Activated CD4-positive, CD25-positive, alpha-beta regulatory T cell treated with anti-CD3 and anti-CD28 coated beads, Interleukin-2, amount 50 U/mL, for 24 hours (primary cell): ENCODE data around the gene ISLR.
A peak's percentile ranks its signal among the peaks of the same experiment; 100 is the strongest.

Experiments used
- ATAC-seq, 2 donors: fragments of 150-1000 bp; cut with Tn5 transposase; one replicate each; pipeline ENCODE4 v1.10.0; 2021; ENCODE audit warnings: mild to moderate bottlenecking in 1 of 2, moderate library complexity in 1 of 2

The ISLR gene

DNA sequence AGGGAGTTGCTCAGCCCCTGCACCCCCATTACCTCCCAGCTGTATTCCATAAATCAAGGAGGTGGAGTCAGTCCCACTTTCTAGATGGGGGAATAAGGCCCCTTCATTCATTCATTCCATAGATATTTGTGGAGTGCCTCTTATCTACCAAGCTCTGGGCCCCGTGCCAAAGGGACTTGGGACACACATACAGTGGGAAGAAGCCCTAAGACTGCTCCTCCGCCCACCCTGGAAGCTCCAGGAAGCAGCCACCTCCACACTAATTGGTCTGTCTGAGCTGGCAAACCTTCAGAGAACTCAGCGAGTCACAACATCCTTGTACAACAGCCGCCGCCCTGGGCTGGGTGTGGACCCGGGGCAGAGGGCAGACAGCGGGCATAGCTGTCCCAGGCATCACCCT lies 22.7 kb downstream of the ISLR start:
- ATAC-seq, result no peak

DNA sequence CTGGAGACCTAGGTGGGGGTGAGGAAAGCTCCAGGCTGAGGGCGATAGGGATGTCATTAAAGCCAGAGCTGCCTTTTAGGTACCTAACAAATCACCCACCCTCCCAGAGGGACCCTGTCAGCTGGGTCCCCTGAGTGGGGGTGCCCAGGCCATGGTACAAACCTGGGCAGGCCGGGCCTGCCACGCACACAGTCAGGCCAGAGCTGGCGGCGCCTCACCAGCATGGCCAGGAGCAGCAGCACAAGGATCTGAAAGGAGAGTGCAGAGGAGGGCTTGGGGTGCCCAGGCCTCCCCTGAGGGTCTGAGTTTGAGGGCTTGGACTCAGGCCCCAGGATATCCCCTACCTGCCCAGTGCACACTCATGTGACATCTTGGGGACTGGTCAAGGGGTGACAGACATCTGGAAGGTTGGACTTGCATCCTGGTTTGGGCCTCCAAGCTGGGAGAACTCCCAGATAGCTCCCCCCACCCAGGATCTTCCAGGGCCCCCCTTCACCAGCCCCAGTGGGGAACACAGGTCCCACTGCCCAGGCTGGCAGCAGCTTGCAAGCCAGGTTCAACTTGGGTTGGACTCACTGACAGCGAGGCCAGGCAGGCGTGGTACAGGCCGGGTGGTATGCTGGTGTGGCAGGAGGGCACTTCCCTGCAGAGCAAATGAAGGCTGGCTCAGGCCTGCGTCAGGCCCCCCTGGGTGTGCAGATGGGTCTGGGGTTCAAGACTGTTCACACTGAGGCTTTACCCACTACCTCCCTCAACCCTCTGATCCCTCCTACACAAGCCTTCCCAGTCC lies 23.9 kb downstream of the ISLR start:
- ATAC-seq, result no peak

DNA sequence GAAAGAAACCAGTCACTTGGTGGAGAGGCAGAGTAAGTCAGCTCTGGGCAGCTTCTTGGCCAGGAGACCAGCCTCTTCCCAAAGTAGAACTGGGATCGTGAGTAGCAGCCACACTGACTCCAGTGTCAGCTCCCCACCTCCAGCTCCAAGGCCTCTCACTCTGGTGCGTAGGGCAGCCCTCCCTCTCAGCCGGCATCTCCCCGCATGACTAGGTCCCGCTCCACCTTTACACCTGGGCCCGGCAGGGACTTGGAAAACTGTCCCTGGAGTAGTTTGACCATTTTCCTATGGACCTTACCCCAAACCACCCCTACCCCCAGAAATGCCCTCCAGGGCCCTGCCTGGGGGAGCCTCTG lies 25.8 kb downstream of the ISLR start:
- ATAC-seq, result no peak

DNA sequence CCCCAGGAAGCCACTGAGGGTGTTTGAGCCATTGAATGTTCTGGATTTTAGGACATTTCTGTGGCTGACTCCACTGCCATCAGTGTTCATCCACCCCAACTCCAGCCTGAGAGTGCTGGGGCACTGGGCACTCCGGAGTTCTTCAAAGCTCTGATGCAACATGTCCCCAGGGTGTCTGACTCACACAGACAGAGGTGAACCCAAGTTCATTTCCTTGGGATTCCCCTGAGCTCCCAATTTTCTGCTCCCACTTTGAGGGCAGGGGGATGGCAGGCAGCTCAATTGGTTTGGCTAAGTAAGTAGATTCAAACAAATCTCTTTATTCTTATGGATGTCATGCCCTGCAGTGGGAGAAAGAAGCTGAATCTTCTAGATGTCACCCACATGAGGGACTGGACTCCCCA lies 26.9 kb downstream of the ISLR start:
- no peak for ATAC-seq

DNA sequence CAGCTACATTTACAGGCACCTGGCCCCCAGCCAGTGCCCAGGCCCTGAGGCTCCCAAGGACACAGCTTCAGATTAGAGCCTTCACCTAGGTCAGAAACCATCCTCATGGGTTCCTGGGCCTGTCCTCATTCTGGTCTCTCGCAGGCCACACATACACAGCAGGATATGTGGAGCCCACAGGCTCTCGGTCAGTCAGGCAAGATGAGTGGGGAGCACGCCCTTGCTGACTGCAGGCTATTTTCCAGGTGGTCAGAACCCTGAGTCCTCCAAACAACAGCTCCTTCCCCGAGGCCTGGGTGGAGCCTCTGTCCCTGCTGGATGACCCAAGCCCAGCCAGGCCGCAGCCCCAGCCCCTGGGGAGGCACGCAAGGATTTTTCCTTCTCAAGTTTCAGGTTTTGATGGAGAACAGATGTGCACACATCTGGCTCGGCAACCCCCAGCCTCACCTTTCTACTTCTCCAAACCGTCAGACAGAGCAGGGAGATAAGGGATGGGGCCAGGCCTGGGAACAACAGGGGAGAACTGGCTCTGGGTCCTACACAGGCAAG lies 27.4 kb downstream of the ISLR start:
- ATAC-seq, result no peak

DNA sequence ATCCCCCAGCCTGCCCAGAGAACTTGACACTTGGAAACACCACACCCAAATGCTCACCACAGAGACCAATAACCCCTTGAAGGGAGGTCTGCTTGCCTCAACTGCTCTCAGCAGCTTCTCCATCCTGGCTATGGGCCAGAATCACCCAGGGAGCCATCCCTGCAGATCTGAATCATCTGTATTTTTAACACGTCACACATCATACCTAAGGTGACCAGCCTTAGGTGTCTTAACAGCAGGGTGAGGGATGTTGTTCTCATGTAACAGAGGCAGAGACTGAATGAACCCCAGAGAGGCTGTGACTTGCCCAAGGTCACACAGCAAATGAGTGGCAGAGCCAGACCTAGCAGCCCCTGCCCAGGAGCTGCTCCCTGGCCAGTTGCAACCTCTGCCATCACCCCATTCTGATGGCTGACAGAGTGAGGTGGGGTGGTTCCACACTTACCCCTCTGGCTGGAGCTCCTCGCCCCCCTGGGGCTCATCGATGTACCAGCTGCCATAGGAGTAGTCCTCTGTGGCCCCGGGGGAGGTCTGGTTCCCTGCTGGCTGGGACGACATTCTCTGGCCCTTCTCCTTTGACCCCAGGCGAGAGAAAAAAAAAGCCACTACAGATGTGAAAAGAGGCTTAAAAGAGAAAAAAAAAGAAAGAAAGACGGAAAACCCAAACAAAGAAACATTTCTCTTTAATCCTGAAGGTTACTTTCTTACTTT lies 28.4 kb downstream of the ISLR start:
- ATAC-seq, result no peak

DNA sequence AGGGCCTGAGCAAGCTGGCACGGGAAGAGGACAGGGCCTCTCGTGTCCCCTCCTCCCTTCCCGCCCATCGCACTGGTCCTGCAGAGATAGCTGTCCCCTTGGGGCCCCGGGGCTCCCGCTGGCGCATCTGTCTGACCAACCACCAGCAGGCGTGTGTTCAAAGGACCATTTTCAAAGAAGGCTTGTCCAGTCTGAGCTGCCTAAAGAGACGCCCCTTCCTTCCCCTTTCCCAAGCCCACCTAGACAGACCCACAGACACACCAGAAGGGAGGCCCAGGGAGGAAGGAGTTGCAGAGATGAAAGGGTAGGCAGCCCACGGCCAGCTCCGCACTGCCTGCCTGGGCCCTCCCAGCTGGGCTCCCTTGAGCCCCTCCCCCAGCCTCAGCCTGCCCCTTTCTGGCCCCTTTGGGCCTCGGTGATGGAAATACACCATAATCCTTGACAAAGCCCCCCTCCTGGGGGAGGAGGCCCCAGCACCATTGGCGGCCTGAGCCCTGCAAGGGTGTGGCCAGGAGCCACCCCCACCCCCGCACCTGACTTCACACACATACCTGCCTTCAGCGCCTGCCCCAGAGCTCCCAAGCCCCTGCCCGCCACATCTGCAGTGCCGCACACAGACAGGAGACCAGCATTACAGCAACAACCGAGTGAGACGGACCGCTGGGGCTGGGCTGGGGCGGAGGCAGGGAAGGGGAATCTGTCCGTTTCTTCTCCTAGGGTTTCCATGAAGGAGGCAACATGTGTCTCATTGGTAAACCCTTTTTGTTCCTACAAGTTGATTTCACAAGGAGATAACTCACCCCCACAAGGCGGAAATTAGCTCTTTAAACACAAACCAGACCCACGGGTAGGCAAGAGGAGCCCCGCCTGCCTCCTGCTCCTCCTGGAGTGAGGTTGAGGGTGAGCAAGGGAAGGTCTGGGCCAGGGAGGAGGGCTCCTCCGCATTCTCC lies 29.2 kb downstream of the ISLR start, which contains the start of gene STRA6:
TSS of gene STRA6 (minus strand) at position 336 of the 950 bp plus-strand sequence. CDS start 520 bp downstream, outside the sequence.
- ATAC-seq, result peak in 1 of 2 donors; percentile 23

DNA sequence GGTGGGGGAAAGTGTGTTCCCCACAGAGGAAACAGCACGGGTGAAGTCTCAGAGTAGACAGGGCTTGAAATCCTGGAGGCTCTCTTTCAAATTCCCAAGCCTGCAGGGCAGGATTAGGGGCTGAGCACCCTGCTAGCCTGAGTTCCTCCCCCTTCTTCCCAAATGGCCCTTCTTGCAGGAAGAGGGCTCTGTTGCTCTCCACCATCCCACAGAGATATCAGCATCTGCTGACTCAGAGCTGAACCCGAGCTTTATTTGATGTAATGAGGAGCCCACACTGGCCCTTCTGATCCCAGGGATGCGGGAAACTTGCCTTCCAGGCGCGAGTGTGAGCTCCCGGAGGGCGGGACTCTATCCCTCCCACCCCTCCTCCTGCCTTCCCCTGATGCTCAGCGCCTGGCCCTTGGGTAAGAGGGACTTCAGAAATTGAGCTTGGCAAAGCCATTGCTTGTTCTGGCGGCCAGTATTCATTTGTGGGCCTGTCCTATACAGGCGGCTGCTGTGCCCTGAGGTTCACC lies 30.5 kb downstream of the ISLR start:
- no peak for ATAC-seq

DNA sequence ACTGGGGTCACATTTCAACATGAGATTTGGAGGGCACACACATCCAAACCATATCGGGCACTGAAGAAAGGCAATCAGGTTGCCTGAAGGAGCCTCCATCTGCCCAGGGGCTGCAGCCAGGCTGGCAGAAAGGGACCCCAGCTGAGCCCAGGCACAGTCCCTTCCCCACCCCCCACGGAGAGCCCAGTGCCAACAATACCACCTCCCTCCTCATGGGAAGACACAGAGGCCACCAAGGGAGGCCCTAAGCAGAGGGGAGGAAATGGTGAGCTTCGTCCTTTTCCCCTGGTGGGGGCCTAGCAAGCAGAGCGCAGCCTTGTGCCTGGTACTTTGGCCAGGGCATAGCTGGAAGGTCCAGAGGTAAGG lies 32.1 kb downstream of the ISLR start:
- no peak for ATAC-seq

DNA sequence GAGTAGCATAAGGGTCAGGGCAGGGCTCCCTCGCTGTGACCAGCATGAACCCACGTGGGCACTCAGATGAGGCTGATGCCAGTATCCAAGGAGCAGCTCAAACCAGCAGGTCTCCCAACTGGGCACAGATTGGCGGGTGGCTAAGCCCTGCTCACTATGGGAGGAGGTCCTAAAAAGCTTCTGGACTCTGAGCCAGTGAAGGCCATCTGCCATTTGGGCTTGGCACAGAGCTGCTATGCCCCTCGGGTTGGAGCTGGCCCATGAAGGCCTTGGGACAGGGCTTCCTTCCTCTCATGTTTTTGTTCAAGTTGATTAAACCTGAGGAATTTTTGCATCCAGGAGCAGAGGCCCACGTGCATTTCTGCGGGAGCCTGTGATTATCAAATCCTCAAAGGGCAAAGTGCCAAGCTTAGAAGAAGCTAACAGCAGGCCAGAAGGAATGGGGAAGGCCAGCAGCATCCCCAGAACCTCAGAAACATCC lies 33.3 kb downstream of the ISLR start:
- ATAC-seq, result no peak

DNA sequence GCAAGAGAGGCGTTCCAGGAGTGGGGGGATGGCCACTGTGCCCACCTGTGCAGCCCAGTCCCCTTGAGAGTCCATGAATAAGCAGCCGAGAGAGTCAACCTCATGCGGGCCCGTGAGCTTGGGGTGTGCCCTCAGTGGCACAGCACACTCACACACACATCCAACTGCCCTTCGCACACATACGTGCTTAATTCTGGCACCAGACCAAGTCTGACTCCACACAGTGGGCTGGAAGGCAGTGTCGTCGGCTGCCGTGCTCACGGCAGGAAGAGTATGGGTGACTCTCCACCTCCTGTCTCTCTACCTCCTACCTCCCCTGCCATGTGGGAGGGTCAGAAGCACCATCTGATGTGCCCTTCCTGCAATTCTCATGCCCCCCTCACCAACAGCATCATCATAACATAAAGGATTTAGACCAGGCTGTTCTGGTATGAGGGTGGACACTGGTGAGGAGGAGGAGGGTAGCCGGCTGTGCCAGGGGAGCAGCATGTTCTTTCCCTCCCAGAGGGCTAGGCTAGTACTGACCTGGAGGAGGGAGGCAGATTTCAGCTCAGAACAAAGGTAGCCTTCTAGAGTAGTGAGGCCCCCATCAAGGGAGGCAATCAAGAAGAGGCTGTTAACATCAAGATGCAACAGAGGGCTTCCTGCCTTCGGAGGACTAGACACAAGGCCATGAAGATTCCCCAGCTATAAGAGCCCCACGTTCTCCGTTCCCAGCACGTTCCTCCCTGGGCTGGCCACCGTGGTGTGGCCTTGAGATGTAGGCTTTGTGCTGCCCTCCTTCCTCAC lies 34.3 kb downstream of the ISLR start:
- ATAC-seq, result no peak

DNA sequence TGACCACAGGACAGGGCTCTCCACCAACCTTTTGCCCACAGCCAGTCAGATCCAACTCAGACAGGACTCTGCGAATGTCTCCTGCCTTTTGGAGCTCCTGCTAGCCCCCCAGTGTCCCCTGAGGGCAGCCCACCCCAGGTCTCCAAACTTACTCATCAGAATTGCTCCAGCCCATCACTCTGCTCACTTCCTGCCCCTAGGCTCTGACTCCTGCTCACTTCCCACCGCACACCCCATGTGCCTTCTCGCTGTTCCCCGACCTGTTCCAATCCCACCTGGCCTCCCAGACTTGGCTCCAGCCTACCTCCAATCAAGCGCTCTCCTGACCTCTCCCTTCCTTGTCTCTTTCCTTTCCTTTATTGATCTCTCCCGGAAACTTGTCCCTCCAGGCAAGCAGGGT lies 35.0 kb downstream of the ISLR start:
- ATAC-seq, result no peak

DNA sequence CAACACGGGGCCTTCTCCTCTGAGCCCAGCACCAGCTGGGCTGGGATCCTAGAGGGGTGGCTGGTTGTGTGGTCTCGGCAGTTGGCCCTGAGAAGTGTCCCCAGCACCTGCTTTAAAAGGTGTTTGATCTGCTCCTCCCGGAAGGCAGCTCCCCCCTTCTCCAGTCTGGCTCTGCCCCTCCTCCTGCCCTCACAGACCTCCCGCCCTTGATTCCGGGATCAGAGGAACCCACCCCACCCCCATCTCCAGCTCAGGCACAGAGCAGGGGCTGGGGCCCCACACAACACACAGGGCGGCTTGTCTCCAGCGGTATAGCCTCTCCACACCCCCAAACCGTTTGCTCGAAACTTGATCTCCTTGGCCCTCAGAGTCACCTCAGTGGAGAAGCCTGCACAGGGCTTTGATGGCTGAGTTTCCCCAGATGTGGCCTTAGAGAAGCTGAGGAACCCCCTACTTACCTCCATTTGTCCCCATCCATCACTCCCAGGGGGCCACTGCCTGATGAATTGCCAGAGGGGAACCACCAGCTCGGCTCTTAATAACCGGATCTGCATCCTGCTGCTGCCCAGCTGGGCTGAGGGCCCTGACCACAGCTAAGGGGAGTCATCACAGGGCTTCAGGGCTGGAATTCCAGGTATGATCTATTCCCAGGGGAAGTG lies 35.5 kb downstream of the ISLR start:
- ATAC-seq, result no peak

DNA sequence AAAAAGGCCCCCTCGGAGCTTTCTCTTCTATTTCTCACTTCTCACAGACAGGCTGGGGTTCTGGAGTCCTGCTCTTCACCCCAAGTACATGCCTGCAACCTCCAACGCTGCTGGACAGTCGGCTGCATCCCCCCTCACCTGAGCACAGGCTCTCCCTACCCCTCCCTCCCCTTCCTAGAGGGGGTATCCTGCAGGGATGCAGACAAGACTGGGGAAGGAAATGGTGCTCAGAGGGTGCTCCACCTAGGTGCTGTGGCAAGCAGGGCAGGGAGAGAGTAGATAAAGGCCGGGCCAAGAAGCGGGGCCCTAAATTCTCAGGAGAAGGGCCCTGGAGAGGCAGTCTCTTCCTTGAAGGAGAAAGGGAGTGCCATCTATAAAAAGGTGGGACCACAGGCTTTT lies 36.0 kb downstream of the ISLR start:
- ATAC-seq, result no peak

DNA sequence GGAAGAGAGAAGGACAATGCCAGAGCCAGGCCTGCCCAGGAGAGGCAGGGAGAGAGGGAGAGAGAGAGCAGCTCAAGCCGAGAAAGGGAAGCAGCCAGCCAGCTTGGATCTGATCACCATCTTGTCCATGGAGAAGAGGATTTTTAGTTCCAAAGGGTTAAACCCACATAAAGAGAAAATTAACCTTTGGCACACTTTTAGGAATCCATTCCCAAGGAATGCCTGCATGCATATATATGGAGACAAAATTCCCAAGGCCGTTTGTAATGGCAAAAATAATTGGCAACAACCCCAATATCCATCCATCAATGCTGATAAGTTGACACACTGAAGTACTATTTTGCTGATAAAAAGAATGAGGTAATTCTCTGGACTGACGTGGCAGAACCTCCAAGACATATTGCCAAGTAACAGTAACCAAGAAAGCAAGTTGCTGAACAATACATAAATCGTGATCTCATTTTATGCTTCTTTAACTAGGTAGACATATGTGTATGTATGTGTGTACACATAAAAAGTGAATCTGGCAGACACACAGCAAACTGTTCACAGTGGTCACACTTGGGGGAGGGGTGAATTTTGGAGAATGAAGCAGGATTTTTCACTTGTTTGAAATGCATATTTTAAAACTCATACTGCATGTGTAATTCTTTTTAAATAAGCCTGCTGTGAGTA lies 36.6 kb downstream of the ISLR start:
- no peak for ATAC-seq

DNA sequence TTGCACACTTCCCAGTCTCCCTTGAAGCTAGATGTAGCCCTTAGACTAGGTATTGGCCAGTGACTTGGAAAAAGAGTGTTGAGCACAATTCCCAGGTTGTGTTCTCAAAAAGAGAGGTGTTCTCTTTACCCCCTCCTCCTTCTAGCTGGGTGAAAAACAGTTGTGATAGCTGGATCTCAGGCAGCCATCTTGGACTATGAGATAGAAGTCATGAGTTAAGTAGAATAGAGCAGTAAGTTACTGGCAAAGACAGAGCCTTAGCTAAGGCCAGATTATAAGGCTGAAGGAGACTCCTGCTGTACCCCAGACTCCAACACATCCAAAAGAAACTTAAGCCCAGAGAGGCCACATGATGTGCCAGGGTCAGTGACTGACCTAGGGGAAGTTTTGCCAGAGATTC lies 37.2 kb downstream of the ISLR start:
- ATAC-seq, result no peak

DNA sequence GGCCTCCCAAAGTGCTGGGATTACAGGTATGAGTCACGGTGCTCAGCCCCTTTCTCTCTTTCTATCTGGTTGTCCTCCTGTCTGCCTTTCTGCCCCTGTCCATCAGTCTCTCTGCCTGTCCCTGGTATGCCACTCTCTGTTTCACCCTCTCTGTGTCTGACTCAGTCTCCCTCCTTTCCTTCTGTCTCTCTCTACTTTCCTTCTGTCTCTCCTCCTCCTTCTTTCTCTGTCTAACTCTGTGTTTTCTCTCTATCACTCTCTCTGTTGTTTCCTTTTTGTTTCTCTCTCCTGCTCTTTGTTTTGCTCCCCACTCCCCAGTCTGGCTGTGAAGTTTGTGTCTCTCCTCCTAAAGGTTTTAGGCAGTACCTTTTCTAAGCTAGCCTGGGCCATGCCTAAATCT lies 38.1 kb downstream of the ISLR start:
- ATAC-seq, result no peak

DNA sequence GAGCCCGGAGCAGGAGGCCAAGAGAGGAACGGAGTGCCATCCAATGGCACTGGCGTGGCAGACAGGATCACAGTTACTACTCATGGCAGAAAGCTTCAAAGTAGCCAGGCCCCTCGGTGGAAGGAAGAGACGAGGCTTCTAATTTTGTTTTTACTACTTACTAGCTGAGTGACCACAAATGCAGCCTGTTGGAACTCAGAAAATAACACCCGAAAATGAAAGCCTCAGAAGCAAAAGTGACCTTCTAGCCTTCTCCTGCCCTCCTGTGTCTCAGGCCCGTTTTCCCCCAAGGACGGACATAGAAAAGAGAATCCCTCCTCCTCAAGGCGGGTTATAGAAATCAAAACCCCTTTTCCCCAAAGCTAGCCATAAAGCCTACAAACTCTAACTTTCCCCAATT lies 39.0 kb downstream of the ISLR start:
- no peak for ATAC-seq

DNA sequence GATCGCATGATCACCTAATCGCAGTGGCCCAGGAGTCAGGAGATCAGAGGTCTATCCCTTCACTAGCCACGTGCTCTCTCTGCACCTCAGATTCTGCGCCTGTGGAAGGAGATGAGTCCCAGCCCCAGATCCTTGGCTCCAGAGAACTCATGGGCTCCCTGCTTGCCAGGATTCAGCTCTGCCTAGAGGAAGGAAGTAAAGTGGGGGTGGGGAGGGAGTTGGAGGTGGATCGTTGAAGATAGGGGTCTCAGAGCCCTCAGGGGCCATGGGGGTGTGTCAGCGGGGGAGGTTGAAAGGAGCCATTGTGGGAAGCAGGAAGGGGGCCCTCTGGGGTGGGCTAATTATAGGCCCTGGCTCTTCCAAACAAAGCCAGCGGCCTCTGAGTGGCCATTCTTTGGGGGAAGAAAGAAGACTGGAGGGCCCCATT lies 40.4 kb downstream of the ISLR start:
- no peak for ATAC-seq

DNA sequence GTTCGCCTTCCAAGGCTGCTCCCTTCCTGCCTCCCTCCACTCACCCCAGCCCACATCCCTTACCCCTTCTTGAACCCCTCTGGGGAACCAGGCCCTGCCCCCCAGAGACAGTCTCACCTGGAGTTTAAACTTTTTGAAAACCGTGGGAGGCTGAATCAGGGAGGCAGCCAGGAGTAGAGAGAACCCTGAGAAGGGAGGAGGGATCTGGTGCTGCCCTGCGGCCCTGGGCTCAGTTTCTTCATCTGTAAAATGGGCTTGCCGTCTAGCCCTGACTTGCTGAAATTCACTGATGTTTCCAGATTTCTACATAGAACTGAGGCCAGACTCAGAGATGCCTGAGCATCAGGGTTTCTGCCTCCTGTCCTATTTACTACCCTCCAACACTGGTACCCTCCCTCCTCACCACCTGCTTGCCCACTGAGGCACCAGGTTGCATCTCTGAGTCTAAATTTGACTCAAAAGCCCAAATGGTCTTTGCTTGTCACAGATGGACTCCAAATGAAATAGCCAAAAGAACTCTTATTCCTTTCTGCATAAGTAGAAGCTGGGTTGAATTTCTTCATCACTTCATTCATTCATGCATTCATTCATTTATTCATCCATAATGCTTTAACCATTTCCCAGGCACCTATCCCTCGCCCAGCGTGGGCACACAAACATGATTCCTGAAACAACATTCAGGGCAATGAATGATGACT lies 41.0 kb downstream of the ISLR start:
- ATAC-seq, result no peak
